Cerebellar cortex (tissue), 1 donor: ENCODE results near the gene SEMA5A.
"Not testable (repeated sequence)": the region's sequence is repeated elsewhere in the genome, so short reads cannot be mapped to it uniquely, and the experiment has no call there.

Experiments used
- DNase-seq: peaks from one replicate; pipeline ENCODE4 v3.0.0-alpha.2; 2015; ENCODE audit warnings: low spot score

Gene SEMA5A

DNA sequence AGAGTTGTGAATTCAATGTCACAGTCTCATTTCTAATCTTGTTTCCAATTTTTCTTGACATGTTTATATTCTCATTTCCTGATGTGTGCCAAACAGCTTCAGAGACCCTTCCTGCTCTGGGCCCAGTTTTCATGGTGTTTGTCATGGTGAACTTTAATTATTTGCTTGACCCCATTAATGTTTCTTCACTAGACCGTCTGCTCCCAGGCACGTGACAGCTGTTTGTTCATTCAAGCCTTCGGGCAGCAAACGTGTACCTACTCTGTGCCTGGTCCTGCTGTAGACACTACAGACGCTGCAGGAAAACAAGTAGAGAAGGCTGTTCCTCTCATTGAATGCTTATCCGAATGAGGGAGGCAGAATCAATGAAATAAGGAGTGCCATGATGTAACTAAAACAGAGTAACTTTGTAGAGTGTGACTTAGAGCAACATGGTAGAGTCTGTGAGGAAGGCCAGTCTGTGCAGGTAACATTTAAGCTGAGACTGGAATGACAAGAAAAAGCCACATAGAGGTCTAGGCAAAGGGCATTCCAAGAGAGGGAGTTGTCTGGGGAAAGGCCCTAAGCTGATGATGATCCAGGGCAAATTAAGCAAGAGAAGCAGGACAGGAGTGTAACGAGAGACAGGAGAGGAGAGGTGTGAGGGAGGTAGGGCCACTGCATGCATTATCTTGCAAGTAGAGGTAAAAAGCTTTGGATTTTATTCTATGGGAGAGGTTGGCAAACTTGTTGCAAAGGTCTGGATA lies 191.4 kb downstream of the SEMA5A start:
- no peak for DNase-seq

DNA sequence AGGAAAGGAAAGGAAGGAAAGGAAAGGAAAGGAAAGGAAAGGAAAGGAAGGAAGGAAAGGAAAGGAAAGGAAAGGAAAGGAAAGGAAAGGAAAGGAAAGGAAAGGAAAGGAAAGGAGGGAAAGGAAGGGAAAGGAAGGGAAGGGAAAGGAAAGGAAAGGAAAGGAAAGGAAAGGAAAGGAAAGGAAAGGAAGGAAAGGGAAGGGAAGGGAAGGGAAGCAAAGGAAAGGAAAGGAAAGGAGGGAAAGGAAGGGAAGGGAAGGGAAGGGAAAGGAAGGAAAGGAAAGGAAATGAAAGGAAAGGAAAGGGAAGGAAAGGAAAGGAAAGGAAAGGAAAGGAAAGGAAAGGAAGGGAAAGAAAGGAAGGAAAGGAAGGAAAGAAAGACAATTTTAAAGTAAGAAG lies 192.8 kb downstream of the SEMA5A start:
- DNase-seq, result not testable (repeated sequence)

DNA sequence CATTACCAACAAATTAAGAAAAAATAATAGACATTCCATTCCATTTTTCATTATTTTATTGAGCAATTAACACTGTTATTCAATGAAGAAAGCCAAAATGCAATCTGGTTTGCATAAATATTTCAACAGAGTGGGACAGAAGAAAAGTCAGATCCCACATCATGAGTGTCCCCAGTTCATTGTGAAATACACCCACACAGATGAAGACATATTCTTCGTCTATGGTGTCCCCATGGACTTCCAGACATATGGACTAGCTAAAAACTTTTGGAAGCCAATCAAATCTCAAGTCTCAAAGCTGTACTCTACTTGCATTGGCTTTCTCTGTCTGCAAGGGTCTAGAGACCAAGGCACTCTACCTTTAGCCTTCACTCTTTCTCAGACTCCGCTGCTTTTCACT lies 194.3 kb downstream of the SEMA5A start:
- no peak for DNase-seq

DNA sequence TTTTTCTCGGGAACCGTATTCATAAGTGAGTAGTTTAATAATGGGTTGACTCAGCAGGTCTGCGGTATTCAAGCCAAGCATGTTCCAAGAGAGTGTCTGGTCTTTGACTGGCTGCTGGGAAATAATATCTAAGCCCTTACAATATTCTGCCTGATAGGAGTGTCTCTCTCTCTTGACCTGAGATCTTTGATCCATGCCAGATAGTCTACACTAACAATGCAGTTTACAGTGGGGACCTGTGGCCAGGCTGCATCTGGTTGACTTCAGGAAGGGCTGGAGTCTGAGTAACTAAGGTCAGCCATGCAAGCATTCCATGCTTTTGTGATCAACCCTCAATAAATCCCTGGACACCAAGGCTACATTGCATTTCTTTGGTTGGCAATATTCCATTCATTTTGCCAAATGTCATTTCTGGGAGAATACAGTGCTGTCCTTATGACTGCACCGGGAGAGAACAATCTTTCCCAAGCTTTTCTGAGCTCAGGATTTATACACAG lies 195.5 kb downstream of the SEMA5A start:
- no peak for DNase-seq

DNA sequence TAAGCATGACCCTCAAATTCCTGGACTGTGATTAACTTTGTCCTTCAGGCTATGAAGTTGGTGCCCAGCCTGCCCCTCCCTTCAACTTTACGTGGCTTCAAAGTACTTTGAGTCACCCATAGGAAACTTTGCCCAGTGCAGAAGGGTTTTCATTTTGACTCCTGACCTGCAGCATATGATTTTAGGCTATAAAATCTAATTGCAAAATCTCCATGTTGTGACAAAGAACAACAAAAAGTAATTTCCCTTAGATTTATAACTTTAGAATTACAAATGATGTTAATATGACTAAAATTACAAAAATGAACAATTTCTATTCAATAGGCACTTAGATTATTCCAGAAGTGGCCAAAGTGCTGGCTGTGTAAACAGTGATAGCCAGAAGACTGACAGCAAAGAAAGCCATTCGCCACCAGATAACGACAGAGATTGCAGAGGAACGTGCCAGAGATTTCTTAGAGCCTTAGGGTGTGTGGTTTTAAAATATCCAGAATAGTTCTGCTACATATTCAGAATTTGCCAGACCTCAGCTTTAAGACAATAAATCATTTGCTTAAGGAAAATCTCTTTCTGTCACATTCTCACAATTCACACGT lies 197.4 kb downstream of the SEMA5A start:
- DNase-seq, result no peak

DNA sequence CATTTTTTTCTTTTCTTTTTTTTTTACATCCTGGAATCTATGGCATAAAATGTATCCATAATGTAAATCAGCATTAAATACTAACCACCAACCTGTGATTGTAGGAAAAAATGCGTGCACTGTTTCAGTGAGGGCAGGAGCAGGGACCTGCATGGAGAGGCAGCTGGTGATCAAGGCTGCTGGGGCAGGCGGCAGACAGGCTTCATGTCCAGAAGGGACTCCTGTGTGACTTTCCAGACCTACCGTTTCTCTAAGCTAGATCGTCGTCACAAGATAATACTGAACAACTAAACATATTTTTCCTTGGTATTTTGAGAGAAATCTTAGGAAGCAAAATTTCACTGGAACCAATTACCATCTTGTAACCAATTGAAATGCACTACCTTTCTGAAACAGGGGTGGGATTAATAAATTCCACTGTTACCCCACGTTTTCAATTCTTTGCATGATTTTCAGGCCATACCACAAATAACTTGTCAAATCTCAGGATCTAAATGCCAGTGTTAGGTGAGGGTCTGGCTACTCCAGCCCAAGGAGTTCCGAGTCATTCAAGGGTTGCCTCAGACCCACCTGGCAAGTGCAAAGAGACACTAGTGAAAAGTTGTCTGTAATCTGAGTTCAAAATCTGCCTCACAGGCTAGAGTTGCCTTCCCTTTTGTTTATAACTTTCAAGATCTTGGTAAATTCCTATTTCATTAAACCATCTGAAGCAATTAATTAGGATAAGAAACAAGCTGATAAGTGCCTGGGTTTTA lies 198.2 kb downstream of the SEMA5A start:
- no peak for DNase-seq

DNA sequence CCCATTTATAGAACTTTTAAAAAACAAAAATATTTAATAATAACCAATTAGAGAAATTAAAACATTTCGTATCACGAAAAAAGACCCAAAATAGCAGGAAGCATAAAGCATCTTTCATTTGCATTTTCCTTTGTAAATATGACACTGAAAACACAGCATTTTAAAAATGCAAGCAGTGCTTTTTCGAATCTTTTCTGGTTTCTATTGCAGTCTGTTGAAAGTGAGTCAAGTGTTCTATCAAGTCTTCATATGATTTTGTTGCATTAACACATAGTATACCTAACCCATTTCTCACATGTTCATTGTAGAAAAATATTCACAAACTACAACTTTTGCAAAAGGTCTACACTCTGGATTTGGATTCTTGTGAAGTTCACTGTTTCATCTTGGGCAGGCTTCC lies 198.8 kb downstream of the SEMA5A start:
- DNase-seq, result no peak

DNA sequence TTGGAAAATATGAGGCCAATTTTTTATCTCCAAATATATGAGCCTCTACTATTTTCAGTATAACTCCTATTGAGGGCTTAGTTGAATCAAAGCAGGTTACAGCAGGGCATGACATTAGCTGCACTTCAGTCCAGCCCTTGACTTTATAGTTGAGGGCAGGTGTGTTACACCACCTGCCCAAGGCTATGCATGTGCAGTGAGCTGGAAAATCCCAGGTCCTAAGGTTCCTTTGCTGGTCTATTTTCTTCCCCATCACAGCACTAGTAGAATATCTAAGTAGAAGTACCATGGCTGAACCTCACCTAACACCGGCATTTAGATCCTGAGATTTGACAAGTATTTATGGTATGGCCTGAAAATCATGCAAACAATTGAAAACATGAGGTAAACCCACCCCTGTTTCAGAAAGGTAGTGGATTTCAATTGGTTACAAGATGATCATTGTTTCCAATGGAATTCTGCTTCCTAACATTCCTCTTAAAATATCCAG lies 201.1 kb downstream of the SEMA5A start:
- no peak for DNase-seq

DNA sequence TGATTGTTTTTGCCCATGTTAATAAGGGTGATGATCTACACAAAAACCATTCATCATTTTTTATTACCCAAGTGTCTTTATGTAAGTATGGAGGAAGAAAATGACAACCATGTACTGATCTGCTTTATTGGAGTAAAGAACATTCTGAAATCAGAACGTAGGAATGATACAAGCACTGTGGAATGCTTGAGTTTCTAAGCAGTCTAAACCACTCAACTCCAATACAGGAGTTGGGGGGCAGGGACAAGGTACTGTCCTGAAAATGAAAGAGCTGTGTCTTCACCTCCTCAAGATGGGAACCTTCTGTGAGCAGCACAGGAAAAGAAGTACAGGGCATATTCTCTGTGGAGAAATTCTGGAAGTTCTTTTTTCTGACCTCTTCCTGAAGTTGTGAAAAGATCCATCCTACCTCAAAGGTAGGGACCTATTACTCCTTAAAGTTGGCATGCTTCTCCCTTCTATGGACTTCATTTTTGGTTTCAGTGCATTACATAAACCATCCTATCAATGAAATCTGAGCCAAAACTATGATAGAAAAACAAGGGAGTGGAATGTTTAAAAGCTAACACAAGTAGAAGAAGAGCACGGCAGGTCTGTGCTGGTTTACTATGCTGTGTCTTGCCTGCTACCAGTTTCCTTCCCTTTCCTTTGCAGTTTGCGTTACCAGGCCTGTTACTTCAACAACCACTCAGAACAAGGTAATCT lies 202.6 kb downstream of the SEMA5A start:
- no peak for DNase-seq

DNA sequence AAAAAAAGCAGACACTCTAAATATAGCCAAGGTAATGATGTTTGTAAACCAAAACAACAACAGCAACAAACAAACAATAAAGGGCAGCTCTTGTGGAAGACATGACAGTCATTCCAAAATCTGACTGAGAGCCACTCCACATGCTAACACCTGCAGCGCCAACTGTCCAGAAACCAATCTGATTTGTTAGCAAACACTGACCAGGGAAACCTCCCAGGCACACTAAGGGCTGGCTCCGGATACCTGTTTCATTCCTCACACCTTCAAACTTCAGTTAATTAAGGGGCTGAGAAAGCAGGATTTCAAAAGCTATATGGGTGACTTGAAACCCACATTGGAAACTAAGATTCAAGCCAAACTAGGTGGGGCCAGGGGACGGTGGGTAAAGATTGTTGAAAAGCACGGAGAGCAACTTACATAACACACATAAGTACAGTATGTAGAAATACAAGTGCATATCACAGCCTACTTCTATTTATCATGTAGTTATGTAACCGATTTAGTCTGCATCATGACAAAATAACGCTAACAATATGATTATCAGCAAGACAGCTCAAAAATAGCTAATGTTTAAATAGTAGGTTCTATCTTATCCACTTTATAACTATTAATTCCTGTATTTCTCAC lies 203.6 kb downstream of the SEMA5A start:
- DNase-seq, result no peak

DNA sequence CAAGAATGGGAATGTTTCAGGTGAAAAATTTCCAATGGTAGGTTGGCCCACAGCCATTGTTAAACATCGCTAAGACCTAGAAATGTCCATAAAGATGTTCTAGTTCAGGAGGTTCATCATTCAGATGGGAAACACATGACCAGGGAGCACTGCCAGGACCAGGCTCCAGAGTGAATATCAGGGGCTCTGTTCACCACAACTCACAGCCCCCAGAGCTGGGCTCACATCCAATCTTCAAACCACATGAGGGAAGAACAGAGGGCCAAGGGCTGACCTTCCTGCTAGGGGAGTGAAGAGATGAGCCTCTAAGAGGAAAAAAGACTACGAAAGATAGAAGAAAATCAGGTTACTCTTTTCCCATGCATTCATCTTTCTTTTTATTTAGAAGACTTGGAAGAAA lies 205.8 kb downstream of the SEMA5A start:
- DNase-seq, result no peak

DNA sequence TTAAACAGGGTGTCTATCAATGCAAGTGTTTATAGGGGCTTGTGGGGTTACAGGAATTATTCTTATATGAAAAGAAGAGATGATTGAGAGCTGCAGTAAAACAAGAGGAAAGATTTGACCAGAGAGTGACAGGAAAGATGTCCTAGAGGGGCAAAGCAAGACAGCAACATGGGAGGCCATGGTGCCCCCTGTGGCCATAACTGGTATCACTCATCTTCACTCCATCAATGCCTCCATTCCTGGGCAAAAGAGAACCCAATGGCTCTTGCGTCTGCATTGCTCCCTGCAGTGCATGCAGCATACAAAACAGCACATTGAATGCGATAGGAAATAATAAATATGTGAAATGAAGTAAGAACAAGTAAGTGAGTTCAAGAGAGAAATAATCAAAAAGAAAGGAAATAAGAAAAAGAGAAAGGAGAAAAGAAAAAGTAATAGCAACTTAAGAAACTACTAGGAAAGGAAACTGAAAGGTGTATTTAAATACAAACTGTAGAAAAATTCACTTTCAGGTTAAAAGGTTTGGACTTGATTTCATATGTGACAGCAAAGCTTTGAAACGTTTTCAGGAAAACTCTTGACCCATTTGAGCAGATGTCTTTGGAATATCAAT lies 206.6 kb downstream of the SEMA5A start:
- no peak for DNase-seq

DNA sequence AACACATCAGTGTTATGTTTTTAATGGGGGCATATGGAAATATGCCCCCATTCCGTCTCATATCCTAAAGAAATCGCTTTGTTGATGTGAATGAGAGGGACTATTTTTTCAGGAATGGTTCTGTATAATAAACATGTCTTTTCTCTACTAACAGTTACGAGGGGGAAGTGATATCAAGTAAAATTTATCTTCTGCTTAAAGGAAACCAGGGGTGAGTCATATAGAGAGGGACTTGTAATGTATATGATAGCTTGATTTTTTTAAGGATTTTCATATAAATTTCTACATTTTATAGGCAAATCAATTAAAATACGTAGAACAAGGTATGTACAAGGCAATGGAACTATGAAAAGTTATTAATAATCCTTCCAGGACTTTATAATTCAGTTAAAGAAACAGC lies 207.1 kb downstream of the SEMA5A start:
- DNase-seq, result no peak

DNA sequence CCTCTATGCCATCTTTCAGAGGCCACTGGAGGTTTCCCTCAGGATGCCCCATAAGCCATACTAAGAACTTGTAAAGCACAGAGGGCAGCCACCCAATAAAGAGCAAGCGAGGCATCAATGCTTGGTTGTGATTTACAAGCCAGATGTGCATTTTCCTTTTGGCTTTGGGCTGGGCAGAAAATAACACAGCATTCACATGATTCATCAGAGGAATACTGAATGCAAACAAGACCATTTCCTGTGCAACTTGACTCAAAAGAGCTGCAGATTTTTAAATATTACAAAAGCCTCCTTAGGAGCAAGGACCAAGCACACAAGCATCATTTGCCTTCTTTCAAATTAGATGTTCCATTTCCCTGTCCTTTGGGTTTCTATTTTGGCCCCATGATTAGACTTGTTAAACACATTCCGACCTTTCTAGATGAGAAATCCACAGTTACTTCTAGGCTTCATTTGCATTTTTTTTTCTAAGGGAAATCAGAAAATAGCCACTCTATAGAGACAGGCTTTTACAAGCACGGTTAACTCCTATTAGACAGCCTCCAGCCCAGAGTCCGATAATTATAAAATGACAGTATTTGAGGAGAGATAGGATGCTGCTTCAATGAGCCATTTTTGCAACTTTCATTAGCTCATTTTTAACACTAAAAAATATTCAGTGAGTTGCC lies 207.8 kb downstream of the SEMA5A start:
- DNase-seq, result no peak

DNA sequence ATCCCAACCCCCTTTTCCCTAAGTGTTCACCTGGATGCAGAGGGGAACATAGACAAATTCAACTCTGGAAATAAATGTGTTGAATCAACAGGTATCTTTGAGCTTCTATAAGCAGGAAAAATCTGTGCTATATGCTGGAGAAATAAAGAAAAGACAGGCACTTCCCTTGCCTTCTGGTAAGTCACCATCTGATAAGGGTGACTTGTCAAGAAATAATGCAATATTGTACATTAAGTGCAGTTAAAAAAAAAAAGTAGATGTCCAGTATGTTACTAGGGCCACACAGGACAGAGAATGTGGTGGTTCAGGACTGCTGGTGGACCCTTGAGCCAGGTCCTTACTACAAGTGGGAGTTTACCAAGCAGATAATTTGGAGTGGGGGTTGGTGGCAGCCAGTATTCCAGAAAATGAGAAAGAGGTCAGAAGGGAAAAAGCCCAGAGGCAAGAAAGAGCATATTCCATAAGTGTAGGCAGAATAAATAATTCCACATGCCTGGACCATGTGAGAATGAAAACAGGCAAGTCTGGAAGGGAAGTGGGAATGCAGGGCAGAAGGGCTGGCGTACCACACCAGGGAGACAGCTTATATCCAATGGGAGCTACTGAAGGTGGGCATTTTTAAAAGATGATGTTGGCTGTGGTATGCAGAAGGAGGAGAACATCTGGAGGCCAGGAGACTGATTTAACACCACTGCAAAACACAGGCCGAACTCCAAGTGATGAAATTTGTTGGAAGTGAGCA lies 209.9 kb downstream of the SEMA5A start:
- no peak for DNase-seq

DNA sequence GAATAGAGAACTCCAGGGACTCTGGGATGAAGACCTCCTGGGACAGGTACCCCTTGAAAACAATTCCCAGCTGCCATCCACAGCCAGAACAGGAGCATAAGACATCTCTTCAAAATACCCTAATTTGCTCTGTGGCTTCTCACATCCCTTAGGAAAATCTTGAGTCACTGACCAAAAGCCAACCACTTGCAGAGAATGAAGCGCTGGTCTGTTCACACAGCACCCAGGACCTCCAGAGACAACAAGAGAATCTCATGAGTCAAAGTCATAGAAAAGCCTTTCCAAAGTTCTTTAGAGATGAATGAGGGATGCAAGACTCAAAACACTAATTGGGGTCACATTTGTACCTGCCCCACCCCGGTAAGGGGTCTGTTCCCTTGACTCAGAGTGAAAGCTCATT lies 210.6 kb downstream of the SEMA5A start:
- no peak for DNase-seq

DNA sequence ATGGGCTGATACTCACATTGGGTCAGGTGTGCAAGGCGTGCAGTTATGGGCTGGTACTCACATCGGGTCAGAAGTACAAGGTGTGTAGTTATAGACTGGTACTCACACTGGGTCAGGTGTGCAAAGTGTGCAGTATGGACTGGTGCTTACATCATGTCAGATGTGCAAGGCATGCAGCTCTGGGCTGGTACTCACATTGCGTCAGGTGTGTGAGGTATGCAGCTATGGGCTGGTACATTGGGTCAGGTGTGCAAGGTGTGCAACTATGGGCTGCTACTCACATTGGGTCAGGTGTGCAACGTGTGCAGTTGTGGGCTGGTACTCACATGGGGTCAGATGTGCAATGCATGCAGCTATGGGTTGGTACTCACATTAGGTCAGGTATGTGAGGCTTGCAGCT lies 213.8 kb downstream of the SEMA5A start:
- DNase-seq, result no peak

DNA sequence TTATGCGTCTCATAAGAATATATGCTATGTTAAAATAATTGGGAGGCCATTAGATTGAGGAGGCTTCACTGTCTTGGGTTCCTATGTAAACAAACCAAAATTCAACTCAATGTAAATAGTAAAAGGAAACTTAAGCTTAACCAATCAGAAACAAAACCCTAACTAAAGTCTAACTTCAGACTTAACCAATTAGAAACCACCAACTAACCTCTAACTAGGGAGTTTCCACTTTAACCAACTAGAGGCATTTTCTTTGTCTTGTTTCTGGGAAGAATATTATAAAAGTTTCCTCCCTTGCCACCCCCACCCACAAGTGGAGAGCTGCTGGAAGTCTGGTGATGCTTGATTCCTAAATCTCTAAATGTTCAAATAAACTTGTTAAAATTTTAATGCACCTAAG lies 214.5 kb downstream of the SEMA5A start:
- no peak for DNase-seq

DNA sequence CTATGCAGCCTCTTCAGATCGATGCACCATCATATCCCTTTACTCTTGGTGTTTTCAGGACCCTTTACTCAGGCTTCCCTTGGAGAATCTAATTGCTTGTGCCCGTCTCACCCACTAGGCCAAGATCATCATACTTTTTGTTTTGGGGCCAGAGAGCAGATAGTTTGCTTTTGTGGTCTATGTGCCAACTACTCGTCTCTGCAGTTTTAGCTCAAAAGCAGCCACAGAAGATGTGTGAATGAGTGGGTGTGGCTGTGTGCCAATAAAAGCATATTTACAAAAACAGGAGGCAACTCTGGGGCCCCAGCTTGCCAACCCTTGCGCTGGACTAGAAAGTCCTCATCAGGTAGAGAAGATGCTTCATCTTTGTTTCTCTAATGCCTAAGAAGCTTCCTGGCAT lies 216.8 kb downstream of the SEMA5A start:
- DNase-seq, result no peak

DNA sequence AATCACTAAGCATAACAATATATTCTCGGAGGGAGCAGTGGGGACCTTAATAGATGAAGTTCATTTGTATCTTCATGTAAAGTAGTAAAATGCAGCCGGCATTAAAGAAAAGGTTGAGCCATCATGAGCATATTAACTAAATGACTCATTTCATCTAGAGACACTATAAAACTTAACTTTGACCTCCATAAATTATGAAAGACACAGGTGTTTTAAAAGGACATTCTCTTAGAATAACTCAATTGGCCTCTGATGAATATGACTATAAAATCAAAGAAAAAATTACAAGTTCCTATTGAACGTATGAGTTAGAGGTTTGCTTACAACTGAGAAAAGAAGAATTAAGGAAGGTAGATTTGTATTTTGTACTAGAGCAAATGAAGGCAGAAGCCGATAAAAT lies 220.3 kb downstream of the SEMA5A start:
- DNase-seq, result no peak
